Glomerular visceral epithelial cell (primary cell): ENCODE results near the gene CEBPZOS.

Experiments
- DNase-seq: peaks from one replicate; pipeline ENCODE4 v3.0.0-alpha.2; 2016; ENCODE audit errors: extremely low spot score

CEBPZOS gene

DNA sequence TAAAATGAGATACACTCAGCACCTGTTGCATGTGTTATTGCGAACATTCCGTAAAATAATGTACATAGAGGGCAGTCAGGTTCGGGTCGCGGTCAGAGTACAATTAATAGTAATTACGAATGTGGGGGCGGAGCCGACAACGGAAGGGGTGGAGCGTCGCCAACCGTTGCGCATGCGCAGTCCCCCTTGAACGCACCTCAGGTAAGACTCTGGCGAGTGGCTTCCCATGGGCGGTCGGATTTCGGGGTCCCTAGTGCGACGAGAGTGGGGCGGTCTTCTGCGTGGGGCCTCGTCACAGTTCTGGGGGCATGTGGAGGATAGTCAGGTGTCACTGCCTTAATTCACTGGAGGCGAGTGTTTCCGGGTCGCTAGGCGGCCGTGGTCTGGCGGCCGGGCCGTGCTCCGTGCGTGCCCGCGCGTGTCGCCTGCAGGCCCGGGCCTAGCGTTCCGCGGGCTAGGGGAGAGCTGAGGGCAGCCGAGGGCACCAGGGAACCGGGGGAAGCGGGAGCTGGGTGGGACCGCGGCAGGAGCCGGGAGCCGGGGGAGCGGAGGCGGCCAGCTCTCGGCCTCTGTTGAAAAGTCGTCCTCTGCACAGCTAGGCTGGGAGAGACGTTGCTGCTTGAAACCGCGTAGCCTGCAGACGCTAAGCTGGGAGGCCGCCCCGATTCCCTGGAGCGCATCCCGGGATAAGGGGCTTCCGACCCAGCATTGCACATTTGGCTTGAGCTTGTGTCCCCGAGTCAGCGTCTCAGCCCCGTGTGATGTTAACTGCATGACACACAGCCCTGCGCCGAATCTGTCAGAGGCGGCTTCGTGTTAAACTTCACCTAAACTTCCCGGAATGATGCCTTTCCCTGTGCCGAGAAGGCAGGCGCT is at the start of gene CEBPZOS:
TSS of gene CEBPZOS (plus strand) at position 177 of the 876 bp plus-strand sequence. CDS start 3,209 bp downstream, outside the sequence.
- peak; percentile 78 for DNase-seq

DNA sequence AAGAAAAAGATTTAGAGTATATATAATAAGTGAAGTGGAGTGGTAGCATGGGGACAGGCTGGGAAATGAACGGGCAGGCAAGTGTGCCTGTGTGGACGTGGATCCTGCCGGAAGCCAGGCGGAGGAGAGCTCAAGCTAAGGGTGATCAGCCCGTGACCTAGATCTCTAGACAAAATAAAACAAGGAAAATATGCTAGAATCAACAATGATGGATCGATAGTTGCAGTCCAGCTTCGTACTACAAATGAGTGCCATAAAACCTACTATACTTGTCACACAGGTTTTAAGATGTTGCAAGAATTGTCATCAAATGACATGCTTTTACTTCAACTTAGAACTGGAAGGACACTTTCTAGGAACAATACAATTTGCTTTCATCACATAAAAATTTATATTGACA is 48.0 kb upstream of the CEBPZOS start:
- DNase-seq = no peak

DNA sequence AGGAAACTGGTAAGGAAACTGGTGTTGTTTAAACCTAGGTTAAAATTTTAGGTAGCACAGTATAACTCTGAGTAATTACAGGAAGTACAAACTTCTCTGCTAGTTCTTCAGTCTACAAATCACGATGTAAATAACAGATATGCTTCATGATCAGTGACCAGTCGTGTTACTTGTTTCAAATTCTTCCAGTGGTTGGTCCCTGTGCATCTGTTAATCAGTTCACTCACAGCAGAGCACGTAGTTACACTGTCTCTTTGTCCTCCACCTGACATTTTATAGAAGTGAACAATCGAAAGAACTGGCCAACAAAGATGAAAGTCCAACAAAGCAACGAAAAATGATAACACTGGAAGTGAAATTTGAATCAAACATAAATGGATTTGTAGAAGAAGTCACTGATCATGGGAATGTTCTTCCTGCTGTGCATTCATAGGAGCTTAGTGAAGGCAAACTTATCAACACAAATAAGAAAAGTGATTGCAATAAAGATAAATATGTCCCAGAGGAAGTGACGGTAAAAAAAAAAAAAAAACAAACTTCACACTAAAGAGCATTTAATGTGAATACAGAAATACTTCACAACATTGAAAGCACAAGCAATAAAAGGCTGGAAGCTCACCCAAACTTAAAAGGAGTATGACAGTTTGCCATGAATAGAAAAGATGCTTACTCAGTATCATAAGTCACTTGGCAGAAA is 46.5 kb upstream of the CEBPZOS start:
- no peak for DNase-seq

DNA sequence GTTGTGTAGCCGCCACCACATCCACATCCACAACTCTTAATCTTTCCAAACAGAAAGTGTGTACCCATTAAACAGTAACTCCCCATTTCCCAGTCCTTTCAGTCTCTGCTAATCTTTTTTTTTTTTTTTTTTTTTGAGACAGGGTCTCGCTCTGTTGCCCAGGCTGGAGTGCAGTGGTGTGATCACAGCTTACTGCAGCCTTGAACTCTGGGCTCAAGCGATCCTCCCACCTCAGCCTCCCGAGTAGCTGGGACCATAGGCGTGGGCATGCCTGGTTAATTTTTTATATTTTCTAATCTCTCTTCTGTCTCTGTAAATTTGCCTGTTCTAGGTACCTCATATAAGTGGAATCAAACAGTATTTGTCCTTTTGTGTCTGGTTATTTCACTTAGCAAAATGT is 43.1 kb upstream of the CEBPZOS start:
- DNase-seq = no peak

DNA sequence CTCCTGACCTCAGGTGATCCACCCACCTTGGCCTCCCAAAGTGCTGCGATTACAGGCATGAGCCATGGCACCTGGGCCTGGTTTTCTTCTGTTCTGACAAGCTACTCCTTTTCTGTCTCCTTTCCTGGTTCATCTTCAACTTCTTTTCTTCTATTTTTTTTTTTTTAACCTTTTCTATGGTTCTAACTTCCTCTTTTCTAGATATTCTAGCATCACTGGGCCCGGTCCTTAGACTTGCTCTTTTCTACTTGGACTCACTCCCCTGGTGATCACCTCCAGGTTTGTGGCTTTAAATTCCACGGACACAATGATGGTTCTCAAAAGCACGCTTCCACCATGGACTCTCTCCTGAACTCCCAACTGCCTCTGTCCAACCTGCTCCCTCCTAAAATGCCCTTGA is 41.5 kb upstream of the CEBPZOS start:
- DNase-seq = no peak

DNA sequence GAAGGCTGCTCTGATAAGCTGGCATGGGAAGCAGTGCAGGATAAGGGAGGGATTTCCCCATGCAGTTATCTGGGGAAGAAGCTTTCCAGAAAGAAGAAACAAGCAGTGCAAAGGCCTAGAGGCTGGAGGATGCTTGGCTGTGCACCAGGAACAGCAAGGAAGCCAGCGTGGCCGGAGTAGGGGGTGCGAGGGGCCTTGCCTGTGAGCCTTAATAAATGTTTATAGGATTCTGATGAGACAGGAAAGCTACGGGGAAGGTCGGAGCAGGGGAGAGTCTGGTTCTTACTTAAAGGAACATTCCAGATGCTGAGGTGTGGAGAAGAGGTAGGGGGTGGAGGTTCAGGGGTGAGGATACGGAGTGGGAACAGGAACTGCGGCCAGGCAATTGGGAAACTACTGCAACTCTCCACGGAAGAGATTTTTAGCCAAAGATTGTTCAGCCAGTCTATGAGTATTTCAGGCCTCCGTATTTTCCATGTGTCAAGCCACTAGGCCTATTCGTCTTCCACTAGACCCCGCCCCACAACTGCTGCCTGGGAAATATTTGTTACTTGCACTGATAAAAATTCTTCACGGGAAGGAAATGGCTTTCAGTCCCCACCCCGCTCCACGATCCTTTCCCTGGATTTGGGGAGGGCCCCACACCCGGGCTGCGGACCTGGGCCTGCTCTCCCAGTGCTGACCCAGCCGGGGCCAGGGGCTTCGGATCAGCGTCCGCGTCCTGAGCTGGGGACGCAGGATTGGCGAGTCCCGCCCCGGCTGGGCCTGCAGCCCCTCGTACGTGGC is 40.0 kb upstream of the CEBPZOS start:
- peak; percentile 36 for DNase-seq

DNA sequence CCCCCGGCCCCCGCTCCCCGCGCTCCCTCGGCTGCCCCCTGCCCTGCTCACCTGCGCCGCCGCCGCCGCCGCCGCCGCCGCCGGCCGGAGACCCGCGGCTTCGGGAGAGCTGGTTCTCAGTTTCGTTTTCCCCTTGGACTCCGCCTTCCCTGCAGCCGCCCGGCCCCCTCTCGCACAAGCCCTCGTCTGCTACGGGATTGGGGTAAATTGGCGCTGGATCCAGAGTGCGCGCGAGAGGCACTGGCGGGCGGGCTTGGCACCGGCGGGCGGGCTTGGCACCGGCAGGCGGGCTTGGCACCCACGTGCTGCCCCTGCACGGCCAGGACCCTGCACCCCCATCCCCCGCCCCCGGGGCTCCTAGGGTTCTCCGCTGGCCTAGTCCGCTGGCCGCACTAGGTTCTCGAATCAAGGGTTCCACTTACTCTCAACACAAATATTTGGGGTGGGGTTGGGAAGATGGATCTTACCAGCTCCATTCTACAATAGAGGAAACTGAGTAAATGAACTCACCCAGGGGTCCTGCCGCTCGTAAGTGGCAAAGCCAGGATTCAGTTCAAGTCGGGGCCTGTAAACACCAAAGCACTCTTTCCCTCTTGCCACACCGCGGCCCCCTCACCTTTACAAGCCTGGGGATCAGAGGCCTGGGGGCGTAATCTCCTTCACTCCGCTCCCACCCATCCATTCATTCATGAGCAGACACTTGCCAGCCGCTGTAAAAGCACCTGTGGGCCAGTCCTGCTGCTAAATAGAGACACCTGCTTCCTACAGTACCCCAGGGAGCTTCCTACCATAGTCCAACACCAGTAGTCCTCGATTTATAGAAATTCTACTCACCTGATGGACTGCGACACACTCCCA is 39.2 kb upstream of the CEBPZOS start, which contains the start of gene EIF2AK2:
TSS of gene EIF2AK2 (minus strand) at position 124 of the 858 bp plus-strand sequence. CDS start 9,174 bp downstream, outside the sequence.
- DNase-seq = peak; percentile 85

DNA sequence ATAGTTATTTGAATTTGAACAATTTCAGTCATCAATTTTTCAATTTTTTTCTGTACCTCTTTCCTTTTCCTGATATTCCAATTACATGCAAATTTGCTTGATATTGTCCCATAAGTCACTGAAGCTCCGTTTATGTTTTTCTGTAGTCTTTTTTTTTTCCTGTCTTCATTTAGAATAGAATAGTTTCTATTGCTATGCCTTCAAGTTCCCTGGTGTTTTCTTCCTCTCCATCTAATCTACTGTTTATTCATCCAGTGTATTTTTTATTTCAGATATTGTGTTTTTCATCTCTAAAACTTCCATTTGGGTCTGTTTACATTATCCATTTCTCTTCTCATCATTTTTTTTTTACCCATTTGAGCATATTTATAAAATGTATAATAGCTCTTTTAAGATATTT is 31.5 kb upstream of the CEBPZOS start:
- DNase-seq = no peak

DNA sequence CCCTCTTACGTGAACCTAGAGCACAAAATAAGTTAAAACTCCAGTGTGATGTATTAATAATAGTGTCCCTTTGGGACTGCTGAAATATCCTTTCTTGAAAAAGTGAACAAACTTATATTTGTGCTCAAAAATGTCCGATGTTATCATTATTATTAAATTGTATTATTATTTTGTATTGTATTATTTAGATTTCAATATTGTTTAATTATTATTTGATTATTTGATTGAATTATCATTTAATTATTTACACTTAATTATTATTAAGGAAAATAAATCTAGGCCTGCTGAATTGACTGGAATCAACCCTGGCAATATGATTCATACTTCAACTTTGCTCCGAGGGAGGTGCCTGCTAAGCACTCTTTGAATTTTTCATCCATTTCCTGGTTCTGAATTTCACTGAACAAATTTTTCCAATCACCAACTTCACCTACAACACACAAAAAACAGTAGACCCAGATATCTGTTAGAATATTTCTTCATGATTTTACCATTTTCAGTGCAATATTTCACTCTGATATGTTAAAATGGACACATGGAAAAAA is 28.6 kb upstream of the CEBPZOS start:
- DNase-seq = no peak

DNA sequence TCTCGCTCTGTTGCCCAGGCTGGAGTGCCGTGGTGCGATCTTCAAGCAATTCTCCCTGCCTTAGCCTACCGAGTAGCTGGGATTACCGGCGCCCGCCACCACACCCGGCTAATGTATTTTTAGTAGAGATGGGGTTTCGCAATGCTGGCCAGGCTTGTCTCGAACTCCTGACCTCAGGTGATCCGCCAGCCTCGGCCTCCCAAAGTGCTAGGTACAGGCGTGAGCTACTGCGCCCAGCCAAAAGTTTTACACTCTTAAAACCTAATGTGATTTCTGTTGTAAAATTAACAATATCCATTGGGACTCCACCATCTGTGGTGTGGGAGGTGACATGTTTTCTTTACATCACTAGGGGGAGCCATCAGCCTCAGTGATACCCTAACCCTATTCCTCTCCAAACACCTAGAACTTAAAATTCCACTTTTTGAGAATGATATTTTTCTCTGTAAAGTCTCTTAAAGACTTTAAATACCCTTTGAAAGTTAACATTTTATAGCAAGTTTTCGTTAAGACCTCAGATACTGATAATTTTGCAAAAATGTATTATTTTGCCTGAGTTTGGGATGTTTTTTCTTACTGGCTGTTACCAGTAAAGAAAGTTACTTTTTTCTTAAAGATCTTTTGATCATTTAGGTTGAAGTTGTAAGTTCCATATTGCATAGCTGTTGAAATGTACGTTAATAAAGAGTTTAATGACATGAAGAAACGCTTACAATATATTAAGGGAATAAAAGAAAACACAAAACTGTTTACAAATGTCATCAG is 27.9 kb upstream of the CEBPZOS start:
- DNase-seq = peak; percentile 26

DNA sequence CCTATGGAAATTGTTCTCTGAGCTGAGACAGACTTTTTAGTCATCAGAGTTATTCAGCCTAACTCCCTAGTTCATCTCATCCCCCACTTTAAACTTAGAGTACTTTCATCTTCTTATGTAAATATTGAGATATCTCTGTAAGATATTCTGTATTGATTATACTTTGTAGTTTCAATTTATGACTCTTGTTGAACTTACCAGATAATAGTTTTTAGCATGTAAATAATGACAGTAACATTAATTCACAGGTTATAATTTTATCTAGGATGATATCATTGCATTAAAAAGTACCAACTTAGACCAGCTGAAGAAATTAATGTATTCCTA is 24.7 kb upstream of the CEBPZOS start:
- no peak for DNase-seq

DNA sequence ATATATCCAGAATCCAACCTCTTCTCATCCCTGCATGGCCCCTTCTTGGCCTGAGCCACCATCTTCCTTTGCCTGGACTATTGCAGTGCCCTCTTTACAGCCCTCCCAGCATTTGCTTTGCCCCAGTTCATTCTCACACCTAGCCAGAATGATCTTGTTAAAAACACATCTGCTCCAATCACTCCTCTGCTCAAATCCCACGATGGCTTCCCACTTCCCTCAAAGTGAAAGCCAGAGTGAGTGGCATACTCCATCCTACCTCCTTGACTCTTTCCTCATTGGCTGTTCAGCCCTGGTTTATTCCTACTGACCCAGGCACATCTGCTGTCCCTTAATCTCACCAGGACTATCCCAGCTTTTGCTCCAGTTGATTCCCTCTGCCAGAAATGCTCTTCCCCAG is 22.6 kb upstream of the CEBPZOS start:
- no peak for DNase-seq

DNA sequence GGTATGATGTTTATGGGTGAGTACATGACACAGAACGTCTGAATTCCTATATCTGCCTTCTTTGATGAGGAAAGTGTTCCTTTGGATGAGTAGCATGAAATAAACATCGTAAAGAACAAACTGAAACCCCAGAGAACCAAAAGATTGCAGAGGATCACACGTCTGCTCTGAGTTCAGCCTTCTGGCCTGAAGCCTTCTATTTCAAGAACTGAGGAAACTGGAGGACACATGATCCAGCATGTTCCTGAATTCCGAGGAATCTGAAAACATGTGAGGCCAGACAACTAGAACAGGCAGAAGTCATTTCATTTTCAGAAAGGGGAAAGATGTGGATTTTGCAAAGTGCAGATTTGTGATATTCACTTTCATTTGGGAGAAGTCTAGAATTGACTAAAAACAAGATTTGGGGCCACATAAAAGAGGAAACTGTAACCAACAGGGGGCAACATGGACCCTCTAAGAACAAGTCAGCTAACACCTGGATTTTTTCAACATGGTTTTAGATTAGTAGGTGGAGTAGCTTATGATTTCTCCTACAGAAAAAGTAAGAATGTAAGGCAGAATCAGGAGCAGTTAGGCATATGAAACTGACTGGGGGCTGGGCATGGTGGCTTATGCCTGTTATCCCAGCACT is 16.2 kb upstream of the CEBPZOS start:
- DNase-seq = no peak

DNA sequence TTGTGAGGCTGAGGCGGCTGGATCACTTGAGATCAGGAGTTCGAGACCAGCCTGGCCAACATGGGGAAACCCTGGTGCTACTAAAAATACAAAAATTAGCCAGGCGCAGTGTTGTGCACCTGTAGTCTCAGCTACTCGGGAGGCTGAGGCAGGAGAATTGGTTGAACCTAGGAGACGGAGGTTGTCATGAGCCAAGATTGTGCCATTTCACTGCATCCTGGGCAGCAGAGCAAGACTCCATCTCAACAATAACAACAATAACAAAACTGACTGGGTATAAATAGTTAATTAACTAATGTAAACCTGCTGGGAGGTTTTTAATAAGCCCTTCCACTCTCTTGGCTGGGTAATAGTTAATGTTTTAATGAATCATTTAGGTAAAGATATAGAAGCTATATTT is 15.7 kb upstream of the CEBPZOS start:
- no peak for DNase-seq

DNA sequence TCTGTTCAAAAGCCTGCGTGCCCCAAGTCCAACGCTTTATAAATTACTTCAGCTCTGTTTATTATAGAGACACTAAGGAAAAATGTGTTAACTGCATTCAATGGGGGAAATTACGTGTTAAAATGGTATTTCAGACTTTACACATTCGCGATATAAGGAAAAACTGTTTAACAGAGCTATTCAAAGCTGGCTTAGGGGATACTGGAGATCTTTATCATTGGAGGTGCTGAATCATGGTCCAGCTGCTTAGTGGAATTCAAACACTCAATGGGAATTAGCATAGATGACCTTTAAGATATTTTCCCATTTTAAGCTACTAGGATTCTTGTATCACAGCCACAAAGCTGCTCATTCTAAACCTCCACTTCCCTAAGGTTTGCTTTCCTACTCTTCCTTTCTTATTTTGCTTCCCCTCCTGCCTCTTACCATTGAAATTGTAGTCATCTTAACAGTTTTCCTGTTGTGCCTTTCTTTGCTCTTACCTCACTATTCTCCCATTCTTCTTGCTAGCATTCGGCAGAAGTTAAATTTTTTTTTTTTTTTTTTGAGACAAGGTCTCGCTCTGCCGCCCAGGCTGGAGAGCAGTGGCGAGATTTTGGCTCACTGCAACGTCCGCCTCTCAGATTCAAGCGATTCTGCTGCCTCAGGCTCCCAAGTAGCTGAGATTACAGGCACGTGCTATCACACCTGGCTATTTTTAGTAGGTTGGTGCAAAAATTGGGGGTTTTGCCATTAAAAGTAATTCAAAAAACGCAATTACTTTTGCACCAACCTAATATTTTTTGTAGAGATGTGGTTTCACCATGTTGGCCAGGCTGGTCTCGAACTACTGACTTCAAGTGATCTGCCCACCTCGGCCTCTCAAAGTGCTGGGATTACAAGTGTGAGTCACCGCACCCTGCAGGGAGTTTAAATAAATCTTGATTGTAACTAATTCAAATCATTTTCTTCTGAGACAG is 14.3 kb upstream of the CEBPZOS start:
- DNase-seq = no peak

DNA sequence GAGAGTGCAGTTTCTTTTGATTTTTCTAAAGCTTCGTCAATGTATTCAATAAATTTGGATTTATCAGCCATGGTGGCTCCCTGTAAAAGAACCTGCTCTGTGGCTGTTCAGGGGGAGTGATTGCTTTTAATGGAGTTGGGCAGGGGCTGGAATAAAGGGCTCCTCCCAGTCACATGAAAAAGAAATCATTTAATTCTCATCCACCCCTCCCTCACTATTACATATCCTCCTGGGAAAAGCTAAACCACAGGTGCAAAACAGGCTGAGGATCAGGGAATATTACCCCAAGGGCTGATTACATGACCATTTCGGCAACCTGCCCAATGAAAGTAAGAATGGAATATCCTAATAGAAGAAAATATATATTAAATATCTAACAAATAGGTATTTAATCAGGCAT is 7.7 kb upstream of the CEBPZOS start, which contains the start of gene SULT6B1:
TSS of gene SULT6B1 (minus strand) at position 101 of the 400 bp plus-strand sequence. CDS start at position 71, 30 bp downstream.
- DNase-seq = no peak

DNA sequence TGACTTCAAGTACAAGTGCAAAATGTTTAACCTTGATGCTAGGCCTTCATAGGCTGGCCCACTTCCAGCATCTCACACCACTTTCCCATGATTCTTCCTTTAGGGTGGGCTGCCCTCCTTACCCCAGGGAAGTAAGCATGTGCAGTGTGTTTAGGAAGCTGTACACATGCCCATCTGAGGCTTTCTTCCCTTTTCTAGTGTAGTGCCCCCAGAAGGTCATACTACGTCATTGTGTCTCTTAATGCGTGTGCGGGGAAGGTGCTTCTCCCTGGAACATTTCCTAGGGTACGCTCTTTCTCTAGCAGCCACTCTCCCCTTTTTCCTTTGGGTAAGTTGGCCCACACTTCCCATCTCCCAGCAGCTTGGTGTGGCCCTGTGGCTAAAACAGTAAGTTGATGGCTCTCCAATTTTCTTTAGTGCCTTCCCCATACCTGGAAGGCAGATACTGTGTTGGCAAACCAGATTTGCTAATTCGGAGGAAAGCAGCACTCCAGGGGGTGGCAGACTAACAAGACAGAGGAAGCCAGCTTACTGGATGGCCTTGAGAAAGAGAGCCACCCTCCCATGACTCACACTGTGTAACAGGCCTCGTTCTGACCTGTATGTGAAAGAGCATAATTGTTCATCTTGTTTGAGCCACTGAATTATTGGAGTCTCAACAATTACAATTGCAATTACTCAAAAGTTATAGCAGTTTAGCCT is 6.7 kb upstream of the CEBPZOS start:
- peak; percentile 61 for DNase-seq

DNA sequence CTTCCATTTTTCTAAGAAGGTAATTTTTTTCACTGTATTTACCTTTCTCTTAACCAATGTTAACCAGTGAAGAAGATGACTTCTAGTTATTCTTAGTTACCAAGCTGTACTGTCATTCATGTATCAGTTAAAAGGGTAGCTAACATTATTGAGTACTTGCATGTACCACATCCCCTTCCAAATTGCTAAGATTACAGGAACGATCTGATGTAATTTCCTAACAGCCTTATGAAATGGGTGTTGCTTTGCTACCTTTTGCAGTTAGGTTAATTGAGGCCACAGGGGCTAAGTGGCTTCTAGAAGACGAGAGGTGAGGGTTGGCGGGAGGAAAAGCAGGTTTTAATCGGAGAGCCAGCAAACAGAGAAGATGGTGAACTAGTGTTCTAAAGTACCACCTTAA is 6.0 kb upstream of the CEBPZOS start:
- DNase-seq = no peak
